NCI-H2196 treated with DMSO at 0.1 percent for 48 hours (cell line): ENCODE results near the gene JOSD1.

Source experiments
- DNase-seq: peaks from one replicate; lab custom pipeline; 2025; ENCODE audit not compliant: unreplicated experiment; lab: John Stamatoyannopoulos, UW

Gene JOSD1

GRCh38 chr22:38733724-38734381, 33.1 kb upstream of the JOSD1 start:
- DNase-seq = peak; percentile 61

- DNase-seq = no peak
These were observed 32.6 kb upstream of the JOSD1 start for GRCh38 chr22:38733329-38733723.

GRCh38 chr22:38732251-38732815, 31.6 kb upstream of the JOSD1 start:
- no peak for DNase-seq

- DNase-seq = no peak
These were observed 31.0 kb upstream of the JOSD1 start for GRCh38 chr22:38731703-38732161.

- no peak for DNase-seq
These were observed 29.7 kb upstream of the JOSD1 start for GRCh38 chr22:38730411-38730871.

- DNase-seq = no peak
These were observed 29.2 kb upstream of the JOSD1 start for GRCh38 chr22:38729946-38730345.

- no peak for DNase-seq
These were observed 28.4 kb upstream of the JOSD1 start for GRCh38 chr22:38728871-38729796.

GRCh38 chr22:38727530-38728451, 27.0 kb upstream of the JOSD1 start:
- no peak for DNase-seq

GRCh38 chr22:38727123-38727522, 26.4 kb upstream of the JOSD1 start:
- no peak for DNase-seq

GRCh38 chr22:38725900-38726655, 25.3 kb upstream of the JOSD1 start:
- no peak for DNase-seq

GRCh38 chr22:38724926-38725571, 24.3 kb upstream of the JOSD1 start:
- peak; percentile 14 for DNase-seq

- DNase-seq = no peak
These were observed 23.4 kb upstream of the JOSD1 start for GRCh38 chr22:38724176-38724575.

- DNase-seq = no peak
These were observed 20.8 kb upstream of the JOSD1 start for GRCh38 chr22:38721551-38721950.

GRCh38 chr22:38720350-38720749, 19.6 kb upstream of the JOSD1 start:
- DNase-seq = no peak

GRCh38 chr22:38719196-38719595, 18.5 kb upstream of the JOSD1 start:
- no peak for DNase-seq

GRCh38 chr22:38718414-38718813, 17.7 kb upstream of the JOSD1 start:
- DNase-seq = no peak

- no peak for DNase-seq
These were observed 16.5 kb upstream of the JOSD1 start for GRCh38 chr22:38717244-38717643.

- DNase-seq = no peak
These were observed 16.1 kb upstream of the JOSD1 start for GRCh38 chr22:38716826-38717225.

- no peak for DNase-seq
These were observed 15.5 kb upstream of the JOSD1 start for GRCh38 chr22:38716271-38716670.
